GM12872 (cell line): ENCODE measurements around the gene QRFP.

Experiments
- CTCF ChIP-seq: IDR thresholded peaks from 3 replicates; pipeline ENCODE4 v1.5.1; 2011; ENCODE audit warnings: low read depth, mild to moderate bottlenecking, low read length, moderate library complexity; ENCODE audit not compliant: insufficient read depth

The QRFP gene

GRCh38 chr9:130914417-130915095 is 17.9 kb upstream of the QRFP start:
- TF ChIP-seq CTCF = no peak

- no peak for TF ChIP-seq CTCF
Measured at GRCh38 chr9:130913599-130914416, 17.2 kb upstream of the QRFP start.

GRCh38 chr9:130912932-130913598 is 16.5 kb upstream of the QRFP start:
- TF ChIP-seq CTCF = no peak

GRCh38 chr9:130911254-130912049 is 14.8 kb upstream of the QRFP start:
- no peak for TF ChIP-seq CTCF

GRCh38 chr9:130908878-130909355 is 12.3 kb upstream of the QRFP start:
- TF ChIP-seq CTCF = no peak

GRCh38 chr9:130908146-130908877 is 11.7 kb upstream of the QRFP start:
- no peak for TF ChIP-seq CTCF
